Activated naive CD4-positive, alpha-beta T cell treated with anti-CD3 and anti-CD28 coated beads, Interleukin-2, amount 10 ng/mL, durations not matched to agents 5 hours and 36 hours (primary cell): Measurements from ENCODE around the gene TMEM114. TPM values are rescaled to one million over a fixed set of nuclear protein-coding genes. Genes with fewer than 3 reads are reported as not detected.

Source experiments
- total RNA-seq, 2 experiments: library from RNA; stranded (reverse); gene quantifications; one replicate each; pipeline ENCODE4 v1.2.3, GENCODE V29; 2021

TMEM114 gene
- total RNA-seq = not detected

GRCh38 chr16:8589900-8590688, at the start of gene TMEM114:
TMEM114 (minus strand) TSS chr16:8590511; CDS start chr16:8589838, 673 bp downstream.

DNA sequence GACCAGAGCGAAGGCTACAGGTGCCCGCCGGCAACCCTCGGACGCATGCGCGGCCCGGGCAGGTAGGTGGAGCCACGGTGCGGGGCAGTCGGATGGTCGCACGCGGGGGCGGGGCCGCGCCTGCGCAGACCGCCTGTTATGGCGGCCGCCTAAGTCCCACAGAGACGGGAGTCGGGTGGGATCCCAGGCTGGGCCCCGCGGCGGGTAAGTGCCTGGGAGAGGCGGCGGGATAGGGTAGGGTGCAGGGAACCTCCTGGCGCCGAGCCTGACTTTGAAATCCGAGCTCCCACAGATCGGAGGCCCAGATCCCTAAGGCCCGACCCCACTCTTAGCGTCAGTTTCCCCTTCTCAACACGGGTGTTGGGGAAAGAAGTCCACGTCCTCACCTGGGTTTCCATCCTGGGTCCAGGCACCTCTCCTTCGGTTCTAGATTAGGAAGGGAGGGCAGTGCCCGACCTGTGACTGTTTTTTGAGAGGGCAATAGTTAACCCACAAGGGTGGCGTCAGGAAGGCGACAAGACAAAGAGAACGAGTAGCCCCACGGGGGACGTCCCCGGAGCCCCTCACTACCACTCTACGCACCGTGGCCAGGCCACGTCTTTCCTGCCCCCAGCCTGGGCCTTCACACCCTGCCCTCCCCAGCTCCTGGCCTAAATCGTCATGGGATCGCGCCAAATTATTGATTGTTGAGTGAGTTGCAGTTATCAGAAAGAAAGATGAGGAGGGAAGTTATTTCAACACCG, 31.4 kb upstream of the TMEM114 start, which contains the start of gene METTL22:
METTL22 (plus strand) TSS at position 127 of the 743 bp plus-strand sequence. CDS start 3,968 bp downstream, outside the sequence.

Other genes with a start within 250 kb of the TMEM114 start
- 10 to 100 TPM; 21.3 to 28.1 TPM for gene METTL22, start 31.2 kb upstream of the TMEM114 start, total RNA-seq
- 1 to 10 TPM; 4.8 TPM for gene ABAT, start 84.1 kb upstream of the TMEM114 start, total RNA-seq
- 10 to 100 TPM; 10.4 to 12.1 TPM for gene TMEM186, start 207.1 kb upstream of the TMEM114 start, total RNA-seq
- 10 to 100 TPM; 33.6 to 36.0 TPM for gene PMM2, start 207.3 kb upstream of the TMEM114 start, total RNA-seq